Measurements from ENCODE around the gene C20orf96.
"Not testable (repeated sequence)": the region's sequence is repeated elsewhere in the genome, so short reads cannot be mapped to it uniquely, and the experiment has no call there.

Gene C20orf96, protein sequence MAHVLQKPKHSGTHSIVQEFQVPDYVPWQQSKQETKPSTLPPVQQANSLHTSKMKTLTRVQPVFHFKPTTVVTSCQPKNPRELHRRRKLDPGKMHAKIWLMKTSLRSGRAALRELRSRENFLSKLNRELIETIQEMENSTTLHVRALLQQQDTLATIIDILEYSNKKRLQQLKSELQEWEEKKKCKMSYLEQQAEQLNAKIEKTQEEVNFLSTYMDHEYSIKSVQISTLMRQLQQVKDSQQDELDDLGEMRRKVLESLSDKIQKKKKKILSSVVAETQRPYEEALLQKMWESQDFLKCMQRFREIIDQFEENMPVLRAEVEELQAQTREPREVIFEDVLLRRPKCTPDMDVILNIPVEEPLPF

GRCh38 chr20:290084-290831, at the start of gene C20orf96:
Gene C20orf96 (minus strand): TSS chr20:290750. CDS start chr20:290610, 140 bp downstream.
- peak; percentile 84 to 87 for DNase-seq (ENCODE audit: low read depth in 2 of 2)

GRCh38 chr20:336040-336439, 45.5 kb upstream of the C20orf96 start:
- DNase-seq (ENCODE audit: low read depth in 2 of 2) = not testable (repeated sequence)

GRCh38 chr20:334578-334977, 44.0 kb upstream of the C20orf96 start:
- no peak for DNase-seq (ENCODE audit: low read depth in 2 of 2)

- DNase-seq (ENCODE audit: low read depth in 2 of 2) = peak in 1 of 2 donors; percentile 39
Observed at GRCh38 chr20:330233-331149, 39.9 kb upstream of the C20orf96 start.

DNA sequence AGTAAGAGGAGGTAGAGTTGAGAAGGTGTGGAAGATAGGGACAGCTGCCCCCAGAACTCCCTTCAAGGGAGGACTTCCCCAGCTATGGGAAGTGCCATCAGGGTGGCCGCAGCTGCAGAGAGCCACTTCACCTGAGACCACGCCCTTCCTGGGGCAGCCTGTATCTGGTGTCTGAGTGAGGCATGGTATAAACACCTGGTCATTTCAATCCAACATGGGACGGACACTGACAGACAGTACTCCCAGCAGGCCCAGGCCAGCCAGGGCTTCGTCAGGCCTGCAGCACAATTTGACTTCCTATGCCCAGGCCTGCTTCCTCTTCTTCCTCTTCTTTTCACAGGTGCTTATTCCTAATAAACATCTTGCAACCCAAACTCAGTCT, 39.3 kb upstream of the C20orf96 start:
- no peak for DNase-seq (ENCODE audit: low read depth in 2 of 2)

DNA sequence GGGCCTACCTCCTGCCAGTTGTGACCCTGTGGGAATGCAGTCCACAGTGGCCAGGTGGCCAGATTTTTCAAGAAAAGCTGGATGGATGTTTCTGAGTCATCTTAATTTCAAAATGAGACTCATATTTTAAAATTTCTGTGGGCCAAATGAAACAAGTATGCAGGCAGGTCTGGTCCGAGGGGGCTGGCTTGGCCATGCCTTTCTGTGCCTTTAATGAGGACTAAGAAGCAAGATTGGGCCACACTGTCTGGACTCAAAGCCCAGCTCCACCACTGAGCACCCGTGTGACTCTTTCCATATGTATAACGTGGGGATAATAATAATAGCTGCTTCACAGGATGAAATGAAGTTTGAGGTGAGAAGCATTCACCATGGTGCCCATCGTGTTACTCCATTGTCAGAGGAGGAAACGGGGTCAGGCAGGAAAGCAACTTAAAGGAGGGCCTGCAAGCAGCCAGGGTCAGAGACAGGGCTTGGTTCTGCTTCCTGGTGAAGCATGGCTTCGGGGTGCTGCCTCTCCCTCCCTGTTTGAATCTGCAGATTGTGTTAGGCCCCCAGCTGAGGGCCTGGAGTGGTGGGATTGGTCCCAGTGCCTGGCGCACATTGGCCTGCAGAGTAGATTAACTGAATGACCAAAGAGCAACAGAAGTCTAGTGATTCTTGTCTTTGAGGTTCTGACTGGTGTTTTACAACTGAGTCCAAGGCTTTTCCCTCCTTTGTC, 38.6 kb upstream of the C20orf96 start:
- no peak for DNase-seq (ENCODE audit: low read depth in 2 of 2)

GRCh38 chr20:328027-328974, 37.8 kb upstream of the C20orf96 start:
- DNase-seq (ENCODE audit: low read depth in 2 of 2) = no peak

GRCh38 chr20:327186-328026, 36.9 kb upstream of the C20orf96 start:
- DNase-seq (ENCODE audit: low read depth in 2 of 2) = peak; percentile 68 to 77

GRCh38 chr20:326645-327185, 36.2 kb upstream of the C20orf96 start:
- DNase-seq (ENCODE audit: low read depth in 2 of 2) = no peak

DNA sequence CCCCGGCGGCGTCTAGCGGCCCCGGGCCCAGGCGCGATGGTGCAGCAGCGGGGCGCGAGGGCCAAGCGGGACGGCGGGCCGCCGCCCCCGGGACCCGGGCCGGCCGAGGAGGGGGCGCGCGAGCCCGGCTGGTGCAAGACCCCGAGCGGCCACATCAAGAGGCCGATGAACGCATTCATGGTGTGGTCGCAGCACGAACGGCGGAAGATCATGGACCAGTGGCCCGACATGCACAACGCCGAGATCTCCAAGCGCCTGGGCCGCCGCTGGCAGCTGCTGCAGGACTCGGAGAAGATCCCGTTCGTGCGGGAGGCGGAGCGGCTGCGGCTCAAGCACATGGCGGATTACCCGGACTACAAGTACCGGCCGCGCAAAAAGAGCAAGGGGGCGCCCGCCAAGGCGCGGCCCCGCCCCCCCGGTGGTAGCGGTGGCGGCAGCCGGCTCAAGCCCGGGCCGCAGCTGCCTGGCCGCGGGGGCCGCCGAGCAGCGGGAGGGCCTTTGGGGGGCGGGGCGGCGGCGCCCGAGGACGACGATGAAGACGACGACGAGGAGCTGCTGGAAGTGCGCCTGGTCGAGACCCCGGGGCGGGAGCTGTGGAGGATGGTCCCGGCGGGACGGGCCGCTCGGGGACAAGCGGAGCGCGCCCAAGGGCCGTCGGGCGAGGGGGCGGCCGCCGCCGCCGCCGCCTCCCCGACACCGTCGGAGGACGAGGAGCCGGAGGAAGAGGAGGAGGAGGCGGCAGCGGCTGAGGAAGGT, 35.5 kb upstream of the C20orf96 start:
- peak; percentile 37 to 39 for DNase-seq (ENCODE audit: low read depth in 2 of 2)

DNA sequence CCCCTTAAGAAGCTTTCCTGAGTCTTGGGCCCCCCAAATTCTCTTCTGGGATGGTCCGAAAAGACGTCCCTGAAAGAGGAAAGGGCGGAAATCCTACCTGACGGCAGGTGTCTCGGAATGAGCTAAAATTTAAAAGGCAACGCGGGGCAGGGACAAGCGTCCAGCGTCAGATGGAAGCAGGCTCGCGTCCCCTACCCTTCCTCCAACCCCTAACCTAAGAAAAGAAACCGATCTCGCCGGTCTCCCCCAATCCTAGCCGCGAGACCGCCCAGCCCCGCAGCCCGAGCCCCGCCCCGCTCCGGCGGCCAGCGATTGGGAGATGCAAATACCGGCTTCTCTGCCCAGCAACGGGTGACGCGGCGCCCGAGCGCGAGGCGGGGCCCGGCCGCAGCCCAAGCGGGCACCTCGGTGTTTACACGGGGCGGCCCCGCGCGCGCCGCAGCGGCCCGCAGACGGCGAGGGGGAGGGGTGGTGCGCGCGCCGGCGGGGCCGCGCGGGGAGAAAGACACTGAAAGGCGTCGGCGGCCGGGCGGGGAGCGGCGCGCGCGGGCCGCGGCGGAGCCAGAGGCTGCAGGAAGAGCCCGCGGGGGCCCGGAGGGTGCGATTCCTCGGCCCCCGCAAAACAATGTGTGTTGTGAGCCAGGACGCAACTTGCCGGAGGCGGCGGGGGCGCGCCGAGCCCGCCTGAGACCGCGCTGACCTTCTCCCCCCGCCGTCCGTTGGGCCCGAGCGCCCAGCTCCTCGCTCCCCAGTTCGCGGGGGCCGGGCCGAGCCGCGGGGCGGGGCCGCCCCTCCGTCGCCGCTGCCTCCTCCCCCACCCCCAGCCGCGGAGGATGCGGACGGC, 34.7 kb upstream of the C20orf96 start, which contains the start of gene SOX12:
Gene SOX12, plus strand, starts transcription at position 508 of the 844 bp plus-strand sequence. CDS start 373 bp downstream, outside the sequence.
- peak; percentile 97 to 98 for DNase-seq (ENCODE audit: low read depth in 2 of 2)

GRCh38 chr20:324177-325044, 33.9 kb upstream of the C20orf96 start:
- DNase-seq (ENCODE audit: low read depth in 2 of 2) = peak; percentile 92

GRCh38 chr20:316316-317068, 25.9 kb upstream of the C20orf96 start:
- DNase-seq (ENCODE audit: low read depth in 2 of 2) = no peak

GRCh38 chr20:313948-314347, 23.4 kb upstream of the C20orf96 start:
- DNase-seq (ENCODE audit: low read depth in 2 of 2) = no peak

GRCh38 chr20:313402-313801, 22.9 kb upstream of the C20orf96 start:
- DNase-seq (ENCODE audit: low read depth in 2 of 2) = no peak

Data from stimulated activated CD8-positive, alpha-beta memory T cell treated with anti-CD3 and anti-CD28 coated beads, Interleukin-2, amount 100 ng/mL, for 48 hours (primary cell).